GM19240 (cell line): ENCODE data around the gene THRA.

Source experiments
- DNase-seq: peaks from one replicate; pipeline ENCODE4 v3.0.0; 2011; ENCODE audit warnings: low spot score; ENCODE audit not compliant: insufficient read length

THRA gene

DNA sequence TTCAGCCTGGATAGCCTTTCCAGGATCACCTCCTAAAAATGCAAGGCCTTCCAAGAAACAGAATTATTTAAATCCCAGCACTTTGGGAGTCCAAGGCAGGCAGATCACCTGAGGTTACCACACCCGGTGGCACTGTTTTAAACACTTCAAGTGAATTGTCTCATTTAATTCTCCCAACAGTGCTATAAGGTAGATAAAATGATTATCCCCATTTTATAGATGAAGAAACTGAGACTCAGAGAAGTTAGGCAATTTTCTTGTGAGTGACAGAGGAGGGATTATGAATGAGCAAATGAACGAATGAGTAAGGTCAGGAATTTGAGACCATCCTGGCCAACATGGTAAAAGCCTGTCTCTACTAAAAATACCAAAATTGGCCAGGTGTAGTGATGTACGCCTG, 16.8 kb downstream of the THRA start:
- no peak for DNase-seq

DNA sequence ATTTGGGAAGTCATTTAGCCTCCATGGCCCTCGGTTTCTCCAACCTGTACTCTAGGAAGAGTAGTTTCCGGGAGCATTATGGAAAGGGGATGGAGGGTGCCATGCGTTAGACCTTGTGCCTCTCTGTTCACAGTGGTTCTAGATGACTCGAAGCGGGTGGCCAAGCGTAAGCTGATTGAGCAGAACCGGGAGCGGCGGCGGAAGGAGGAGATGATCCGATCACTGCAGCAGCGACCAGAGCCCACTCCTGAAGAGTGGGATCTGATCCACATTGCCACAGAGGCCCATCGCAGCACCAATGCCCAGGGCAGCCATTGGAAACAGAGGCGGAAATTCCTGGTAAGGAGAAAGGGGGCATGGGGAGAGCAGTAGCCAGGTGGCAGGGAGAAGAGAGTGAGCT, 21.7 kb downstream of the THRA start:
- DNase-seq: no peak

DNA sequence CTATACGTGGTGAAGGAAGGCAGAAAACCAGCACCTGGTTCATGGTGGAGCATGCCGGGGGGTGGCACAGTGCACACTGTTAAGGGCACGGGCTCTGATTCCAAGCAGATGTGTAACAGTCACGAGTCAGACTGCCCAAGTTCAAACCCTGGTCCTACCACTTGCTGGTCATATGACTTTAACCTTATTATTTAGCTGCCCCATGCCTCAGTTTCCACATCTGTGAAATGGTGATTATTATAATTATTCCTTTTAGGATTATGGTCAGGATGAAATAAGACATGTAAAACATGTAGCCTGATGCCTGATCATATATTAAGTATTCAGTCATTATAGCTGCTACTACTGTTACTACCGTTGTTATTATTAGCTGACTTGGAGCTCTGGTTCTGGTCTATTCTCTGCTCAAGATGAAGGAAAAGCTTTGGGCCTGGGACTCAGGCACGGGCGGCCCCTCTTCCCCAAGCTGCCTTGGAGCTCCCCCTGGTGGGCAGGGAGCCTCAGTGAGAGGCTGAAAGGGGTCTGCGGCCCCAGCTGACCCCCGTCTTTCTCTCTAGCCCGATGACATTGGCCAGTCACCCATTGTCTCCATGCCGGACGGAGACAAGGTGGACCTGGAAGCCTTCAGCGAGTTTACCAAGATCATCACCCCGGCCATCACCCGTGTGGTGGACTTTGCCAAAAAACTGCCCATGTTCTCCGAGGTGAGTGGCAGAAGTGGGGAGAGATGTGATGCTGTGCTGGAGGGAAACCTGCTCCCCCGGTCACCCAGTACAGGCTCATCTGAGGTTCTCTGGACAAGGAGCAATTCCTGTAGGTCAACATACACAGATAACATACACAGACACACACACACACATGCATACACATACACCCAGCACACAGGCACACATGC, 23.6 kb downstream of the THRA start:
- peak; percentile 76 for DNase-seq

DNA sequence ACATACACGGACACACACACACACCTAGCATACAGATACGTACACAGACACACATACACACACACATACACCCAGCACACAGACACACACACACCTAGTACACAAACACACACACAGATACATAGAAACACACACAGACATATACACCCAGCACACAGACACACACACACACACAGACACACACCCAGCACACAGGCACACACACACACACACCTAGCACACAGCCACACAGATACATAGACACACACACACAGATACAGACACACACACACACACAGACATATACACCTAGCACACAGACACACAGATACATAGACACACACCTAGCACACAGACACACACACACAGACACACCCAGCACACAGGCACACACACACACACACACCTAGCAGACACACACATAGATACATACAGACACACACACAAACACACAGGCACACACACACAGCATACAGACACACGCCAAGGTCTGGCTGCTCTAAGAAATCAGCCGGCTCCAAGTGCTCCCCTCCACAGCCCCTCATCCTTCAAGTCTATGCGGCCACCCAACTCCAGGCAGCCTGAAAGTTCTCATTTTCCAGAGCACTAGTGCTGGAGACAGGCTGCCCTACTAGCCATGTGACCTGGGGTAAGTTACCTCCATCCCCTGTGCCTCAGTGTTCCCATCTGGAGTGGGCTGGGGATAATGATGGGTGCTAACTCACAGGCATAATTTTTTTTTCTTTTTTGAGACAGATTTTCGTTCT, 24.5 kb downstream of the THRA start:
- no peak for DNase-seq

DNA sequence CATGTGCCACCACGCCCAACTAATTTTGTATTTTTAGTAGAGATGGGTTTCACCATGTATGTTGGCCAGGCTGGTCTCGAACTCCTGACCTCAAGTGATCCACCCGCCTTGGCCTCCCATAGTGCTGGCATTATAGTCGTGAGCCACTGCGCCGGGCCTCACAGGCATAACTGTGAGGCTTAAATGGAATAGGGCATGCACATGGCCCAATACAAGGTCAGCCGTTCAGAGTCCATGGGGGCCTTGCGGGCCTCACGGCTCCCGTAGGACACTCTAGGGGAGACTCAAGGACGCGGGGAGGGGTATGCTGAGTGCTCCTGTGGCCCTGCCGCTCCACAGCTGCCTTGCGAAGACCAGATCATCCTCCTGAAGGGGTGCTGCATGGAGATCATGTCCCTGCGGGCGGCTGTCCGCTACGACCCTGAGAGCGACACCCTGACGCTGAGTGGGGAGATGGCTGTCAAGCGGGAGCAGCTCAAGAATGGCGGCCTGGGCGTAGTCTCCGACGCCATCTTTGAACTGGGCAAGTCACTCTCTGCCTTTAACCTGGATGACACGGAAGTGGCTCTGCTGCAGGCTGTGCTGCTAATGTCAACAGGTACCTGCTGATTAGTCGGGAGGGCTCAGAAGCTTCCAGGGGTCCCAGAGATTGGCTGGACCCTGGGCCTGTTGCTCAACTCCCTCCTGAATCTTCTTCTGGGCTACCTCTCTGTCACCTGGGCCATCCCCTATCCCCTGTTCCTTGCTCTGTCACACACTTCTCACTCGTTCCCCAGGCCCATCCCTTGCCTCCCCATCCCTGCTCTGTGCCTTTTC, 25.3 kb downstream of the THRA start:
- no peak for DNase-seq

DNA sequence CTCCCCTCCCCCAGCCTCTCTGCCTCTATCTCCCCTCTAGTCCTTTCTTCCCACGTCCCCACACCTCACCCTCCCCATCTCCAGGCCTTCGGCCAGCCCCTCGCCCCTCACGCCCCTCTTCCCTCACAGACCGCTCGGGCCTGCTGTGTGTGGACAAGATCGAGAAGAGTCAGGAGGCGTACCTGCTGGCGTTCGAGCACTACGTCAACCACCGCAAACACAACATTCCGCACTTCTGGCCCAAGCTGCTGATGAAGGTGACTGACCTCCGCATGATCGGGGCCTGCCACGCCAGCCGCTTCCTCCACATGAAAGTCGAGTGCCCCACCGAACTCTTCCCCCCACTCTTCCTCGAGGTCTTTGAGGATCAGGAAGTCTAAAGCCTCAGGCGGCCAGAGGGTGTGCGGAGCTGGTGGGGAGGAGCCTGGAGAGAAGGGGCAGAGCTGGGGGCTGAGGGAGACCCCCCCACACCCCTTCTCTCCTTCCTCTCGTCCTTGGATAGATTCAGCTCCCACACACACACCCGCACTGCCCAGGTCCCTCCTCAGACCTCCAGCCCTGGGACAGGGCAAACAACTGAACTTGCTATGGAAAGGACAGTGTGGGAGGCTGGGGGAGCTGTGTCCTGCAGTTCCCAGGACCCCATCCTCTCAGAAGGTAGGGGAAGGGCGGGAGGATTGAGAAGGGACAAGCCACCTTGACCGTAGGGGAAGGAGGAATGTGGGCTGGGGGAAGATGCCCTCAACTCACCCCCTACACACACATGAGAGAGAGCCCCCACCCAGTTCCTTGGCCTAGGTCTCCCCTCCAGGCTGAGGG, 26.5 kb downstream of the THRA start:
- no peak for DNase-seq

DNA sequence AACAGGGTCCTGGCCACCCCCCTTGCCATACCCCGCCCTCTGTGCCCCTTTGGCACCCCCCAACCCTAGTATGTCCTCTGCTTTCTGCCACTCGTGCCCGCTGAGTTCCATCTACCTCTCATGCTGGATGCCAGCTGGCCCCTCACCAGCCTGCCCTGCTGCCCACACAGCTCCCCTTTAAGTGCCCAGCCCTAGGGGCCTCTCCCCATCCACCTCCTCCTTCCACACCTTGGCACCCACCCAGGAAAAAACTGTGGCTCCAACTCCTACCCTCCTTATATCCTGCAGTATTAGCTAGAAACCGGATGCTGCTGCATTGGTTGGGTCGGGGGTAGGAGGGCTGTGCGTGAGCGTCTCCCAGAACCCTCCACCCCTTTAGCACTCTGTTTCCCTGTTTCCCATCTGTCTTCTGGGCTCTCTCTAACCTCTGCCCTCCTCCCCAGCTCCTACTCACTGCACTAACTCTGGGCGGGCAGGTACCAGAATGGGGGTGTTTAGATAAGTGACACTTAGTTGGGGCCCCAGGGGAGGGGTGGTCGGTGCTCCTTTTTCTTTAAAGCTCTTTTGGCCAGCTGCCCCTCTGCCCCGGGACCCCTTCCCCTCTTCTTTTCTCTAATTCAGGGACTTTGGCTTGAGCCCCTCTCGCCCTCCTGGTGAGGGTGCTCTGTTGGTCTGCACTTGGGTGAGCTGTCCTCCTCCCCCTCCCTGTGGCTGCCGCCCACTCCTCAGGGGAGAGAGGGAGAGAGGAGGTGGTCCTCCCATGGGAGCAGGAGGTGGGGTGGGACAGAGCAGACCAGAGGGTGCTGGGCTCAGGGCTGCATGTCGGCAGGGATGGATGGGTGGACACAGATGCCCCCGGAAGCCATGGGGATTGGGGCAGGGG, 27.7 kb downstream of the THRA start:
- no peak for DNase-seq

DNA sequence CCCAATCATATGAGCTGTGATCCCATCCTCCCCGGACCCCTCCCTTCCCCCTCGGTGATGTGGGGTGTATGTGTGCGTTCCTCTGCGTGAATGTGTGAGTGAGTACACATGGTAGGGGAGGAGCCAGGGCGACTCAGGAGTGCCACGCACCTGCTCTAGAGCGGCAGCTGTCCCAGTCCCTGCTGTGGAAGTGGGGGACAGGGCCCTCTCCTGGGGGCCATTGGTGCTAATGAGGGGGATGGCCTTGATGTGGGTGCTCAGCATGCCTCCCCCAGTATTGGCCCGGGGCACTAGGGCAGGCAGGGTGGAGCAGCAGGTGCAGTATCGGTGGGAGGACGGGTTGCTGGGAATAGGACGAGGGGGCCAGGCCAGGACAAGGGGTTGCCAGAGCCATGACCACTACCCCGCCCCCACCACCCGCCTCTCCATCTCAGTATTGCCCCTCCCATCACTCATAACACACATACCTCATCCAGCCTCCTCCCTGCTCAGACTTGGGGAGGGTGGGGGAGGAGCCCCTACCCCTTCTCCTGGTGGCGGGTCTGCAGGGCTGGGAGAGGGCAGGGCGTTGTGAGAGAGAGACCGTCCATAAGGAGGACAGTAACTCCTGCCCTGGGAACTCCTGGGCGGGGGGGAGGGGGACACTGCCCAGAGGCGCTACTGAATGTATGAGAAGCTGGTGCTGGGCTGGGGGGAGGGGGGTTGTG, 29.1 kb downstream of the THRA start:
- no peak for DNase-seq

DNA sequence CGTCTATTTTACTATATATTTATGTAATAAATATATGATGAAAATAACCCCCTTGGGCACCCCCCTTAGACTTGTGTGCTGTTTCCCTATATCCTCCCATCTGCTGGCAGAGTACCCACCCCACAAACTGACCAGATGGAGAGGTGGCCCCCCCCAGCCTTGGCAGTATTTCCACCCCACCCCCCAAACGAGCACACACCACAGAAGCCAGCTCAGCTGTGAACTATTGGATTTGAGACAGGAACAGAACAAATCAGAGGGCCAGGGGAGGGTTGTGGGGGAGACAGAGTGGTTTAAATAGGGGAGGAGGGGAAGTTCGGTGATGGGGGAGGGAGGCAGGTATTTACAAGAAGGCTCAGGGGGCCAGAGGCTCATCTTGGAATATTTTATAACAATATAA, 29.8 kb downstream of the THRA start:
- no peak for DNase-seq

DNA sequence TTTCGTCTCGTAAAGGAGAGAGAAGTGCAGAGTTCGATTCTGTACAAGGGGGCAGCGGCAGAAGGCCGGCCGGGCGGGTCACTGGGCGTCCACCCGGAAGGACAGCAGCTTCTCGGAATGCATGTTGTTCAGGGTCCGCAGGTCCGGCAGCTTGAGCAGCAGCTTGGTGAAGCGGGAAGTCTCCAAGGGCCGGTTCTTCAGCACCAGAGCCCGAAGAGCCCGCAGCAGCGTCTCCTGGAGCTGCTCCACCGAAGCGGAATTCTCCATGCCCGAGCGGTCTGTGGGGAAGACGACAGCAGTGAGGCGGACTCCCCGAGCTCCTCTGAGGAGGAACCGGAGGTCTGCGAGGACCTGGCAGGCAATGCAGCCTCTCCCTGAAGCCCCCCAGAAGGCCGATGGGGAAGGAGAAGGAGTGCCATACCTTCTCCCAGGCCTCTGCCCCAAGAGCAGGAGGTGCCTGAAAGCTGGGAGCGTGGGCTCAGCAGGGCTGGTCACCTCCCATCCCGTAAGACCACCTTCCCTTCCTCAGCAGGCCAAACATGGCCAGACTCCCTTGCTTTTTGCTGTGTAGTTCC, 30.3 kb downstream of the THRA start:
- DNase-seq: no peak

DNA sequence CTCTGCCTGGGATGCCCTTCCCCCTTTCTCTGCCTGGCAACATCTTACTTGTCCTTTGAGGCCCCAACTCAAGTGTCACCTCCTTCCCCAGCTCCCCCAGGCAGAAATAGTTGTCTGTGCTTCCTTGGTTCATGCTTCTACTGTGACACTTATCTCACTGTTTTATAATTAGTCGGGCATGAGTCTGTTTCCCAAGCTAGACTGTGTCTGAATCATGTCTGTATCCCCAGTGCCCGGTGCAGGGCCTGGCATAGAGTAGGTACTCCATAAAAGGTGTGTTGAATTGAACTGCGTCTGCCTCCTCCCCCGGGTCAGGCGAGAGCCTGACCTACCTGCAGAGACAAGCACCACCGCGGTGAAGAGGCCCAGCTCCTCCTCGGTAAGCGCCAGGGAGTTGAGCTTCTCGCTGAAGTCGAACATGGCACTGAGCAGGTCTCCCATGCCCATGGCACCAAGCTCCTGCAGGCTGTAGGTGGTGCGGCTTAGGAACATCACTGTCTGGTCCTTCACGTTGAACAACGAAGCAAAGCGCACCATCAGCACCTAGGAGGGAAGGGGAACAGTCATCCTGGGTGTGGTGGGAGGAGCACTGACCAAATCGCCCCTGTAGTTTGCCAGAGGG, 30.9 kb downstream of the THRA start:
- DNase-seq: no peak

DNA sequence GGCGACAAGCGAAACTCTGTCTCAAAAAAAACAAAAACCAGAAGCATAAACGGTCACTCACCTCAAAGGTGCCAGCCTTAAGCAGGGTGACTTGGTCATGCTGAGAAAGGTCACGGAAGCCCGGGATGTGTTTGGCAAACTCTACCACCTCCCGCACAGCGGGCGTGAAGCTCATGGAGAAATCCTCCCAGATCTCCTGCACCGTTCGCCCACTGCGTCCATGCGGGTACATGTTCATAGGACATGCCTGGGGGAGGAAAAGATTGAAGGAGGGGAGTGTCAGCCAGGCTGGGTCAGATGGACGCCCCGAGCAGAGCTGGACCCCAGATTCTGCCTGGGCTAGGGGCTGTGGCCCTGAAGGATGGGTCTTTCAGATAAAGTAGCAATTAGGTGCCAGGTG, 32.1 kb downstream of the THRA start:
- DNase-seq: no peak

DNA sequence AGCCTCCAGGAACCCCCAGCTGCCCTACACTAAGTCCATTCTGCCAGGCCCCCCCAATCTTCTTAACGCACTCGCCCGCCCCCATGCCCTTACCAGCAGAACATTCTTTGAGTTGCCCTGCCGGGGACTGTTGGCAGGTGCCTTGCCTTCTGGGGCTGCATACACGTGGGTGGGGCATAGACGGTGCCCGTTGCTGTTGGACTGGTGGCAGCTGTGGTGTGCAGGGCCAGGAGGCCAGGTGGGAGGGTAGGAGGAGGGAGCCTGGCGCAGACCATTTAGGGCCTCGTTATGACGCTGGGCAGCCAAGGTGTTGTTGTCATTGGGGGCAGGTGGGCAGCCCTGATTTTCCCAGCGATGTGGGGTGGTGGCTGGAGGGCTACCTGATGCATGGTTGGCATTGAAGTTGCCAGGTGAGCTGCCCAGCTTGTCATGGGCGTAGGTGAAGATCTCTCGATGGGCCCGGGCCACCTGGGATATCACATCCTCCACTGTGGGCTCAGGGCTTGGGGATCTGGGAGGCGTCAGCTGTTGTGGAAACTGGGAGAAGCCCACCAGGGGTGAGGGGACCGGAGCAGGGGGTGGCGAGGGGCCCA, 32.7 kb downstream of the THRA start:
- DNase-seq: no peak

DNA sequence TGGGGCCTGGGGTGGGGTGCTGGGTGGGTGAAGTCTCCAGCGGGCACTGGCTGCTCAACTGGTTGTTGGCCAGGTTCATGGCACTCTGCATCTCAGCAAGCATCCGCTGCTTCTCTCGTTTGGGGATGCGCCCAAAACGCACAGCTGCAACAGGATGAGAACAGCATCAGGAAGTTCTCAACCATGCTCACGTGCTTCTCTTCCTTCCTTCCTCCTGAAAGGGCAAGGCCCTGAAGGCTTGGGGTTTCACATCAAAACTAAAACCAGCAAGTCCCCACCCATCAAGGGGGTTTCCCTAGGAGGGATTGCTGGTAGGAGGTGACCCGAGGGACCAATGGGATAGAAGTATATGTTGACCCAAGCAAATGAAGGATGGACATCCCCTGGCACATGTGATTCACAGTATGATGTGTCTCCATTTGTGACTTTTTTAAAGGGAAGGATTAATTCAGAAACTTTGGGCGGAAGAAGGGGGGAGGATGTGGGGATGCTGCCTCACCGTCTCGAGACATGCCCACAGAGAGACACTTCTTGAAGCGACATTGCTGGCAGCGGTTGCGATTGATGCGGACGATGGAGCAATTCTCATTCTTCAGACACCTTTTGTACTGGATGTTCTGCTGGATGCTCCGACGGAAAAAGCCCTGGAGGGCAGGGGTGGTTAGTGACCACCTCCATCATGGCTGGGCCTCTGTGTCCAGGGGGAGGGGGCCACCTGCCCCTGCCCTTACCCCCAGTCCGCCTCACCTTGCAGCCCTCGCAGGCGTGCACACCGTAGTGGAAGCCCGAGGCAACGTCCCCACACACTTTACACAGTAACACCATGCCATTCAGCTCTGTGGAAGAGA, 33.4 kb downstream of the THRA start:
- DNase-seq: peak; percentile 98

DNA sequence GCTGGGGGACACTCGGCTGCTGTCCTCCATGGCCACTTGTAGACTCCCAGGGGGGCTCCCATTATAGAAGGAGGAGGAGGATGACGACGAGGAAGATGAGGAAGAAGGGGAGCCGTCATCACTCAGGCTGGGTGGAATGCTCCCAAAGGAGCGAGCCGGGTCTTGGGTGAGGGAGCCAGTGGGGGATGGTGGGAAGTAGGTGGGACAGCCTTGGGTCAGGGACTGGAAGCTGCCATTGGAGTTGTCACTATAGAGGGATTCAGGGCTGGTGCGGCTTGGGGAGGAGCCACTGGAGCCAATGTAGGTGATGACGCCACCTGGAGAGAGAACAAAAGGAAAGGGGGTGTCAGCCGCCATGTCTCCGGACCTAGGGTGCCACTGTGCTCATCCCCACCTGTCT, 34.3 kb downstream of the THRA start:
- no peak for DNase-seq

DNA sequence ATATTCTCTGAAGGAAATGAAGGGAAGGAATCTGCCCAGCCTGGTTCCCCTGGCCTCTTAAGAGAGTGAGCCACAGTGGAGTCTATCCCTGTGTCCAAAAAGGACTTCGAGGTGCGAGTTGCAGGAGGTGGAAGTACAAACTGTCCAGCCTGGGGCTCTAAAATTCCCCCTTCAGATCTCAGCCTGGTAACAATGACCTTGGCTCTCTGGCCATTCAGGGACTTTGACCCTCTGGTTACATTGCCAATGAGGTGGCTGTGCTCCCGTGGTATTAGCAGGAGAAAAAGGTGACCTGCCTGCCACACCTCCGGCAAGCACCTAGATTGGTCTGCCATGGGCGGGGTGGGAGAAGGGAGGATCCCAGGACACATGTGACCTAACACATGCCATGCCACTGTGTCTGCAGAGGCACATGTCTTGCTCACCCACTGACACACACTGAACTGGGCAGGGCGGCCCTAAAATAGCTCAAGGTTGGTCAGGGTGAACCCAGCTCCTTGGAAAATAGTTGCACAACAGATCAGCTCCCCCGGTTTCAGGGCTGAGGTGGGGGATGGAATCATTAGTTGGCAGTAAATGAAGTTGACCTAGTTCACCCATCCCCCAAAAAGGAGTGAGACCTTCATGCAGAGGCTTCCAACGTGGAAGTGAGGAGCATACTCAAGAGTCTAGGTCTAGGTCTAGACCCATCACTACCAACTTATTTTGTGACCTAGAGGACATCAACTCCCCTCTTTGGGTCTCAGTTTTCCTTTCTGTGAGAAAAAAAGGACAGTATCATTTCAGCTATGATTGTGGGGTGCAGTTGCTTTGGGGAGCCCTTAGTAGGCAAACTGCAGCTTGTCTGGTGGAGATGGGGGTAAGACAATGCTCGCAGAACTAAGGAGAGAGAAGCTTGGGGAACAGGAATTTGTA, 35.4 kb downstream of the THRA start:
- no peak for DNase-seq
